ENCODE measurements around the gene TOMM40L. TPM values are rescaled to one million over a fixed set of nuclear protein-coding genes. Genes with fewer than 3 reads are reported as not detected.
"Not testable (repeated sequence)": the region's sequence is repeated elsewhere in the genome, so short reads cannot be mapped to it uniquely, and the experiment has no call there.

Gene TOMM40L
- total RNA-seq, 5 donors from 2014 or later (not counting 1 experiment from before 2014, with no cell fraction given) = 6.3 to 12.2 (median 11.0) TPM

GRCh38 chr1:161222175-161223019, 3.5 kb upstream of the TOMM40L start:
- no peaks in the 10 kb centered on the region for H3K27me3 Mint-ChIP-seq
- CTCF ChIA-PET = interaction anchor here in 1 of 2 donors (0.6 kb wide), 1 partner anchor 84 kb away, joined by 6 read pairs; no protein-coding TSS in a partner anchor
- POLR2A ChIA-PET = interaction anchor here in 1 of 2 donors (0.5 to 0.6 kb wide), 3 partner anchors 64 to 903 kb away, joined by 6 read pairs; no protein-coding TSS in a partner anchor
- no peak overlapping the region for H3K4me3 ChIP-seq (ENCODE audit: control insufficient read depth in 1 of 2, extremely low read depth in 1 of 2, low read length in 1 of 2)
- H3K4me3 Mint-ChIP-seq = no peak overlapping the region
- H3K4me1 Mint-ChIP-seq = peaks cover 58 to 65% (median 62%) of the 10 kb centered on the region in 3 donors
- H3K27me3 ChIP-seq (replicated peaks in 1 of 2; ENCODE audit: control insufficient read depth in 2 of 2, extremely low read depth in 1 of 2, insufficient read depth in 2 of 2, low read length in 1 of 2) = no peaks in the 10 kb centered on the region
- peaks cover under 1% of the 10 kb centered on the region for H3K36me3 Mint-ChIP-seq
- no peak for DNase-seq
- no peaks in the 10 kb centered on the region for H3K9me3 Mint-ChIP-seq
- peak overlapping the region; percentile 15 to 22 for H3K27ac Mint-ChIP-seq
- no peaks in the 10 kb centered on the region for H3K36me3 ChIP-seq (ENCODE audit: control insufficient read depth in 2 of 2, extremely low read depth in 1 of 2, insufficient read depth in 1 of 2, low read length in 1 of 2)
- H3K27ac ChIP-seq (ENCODE audit: low read length) = no peak overlapping the region
- ATAC-seq (replicated peaks in 1 of 4) = no peak
- peaks cover 27 to 45% of the 10 kb centered on the region in 2 experiments for H3K4me1 ChIP-seq (ENCODE audit: control insufficient read depth in 1 of 2, extremely low read depth in 1 of 2, insufficient read depth in 2 of 2, low read length in 2 of 2)
- H3K9me3 ChIP-seq = no peaks in the 10 kb centered on the region
- 96% methylated on average over 4 of the region's 6 CpGs for WGBS (ENCODE audit: insufficient coverage)

- ChIA-PET CTCF (interaction anchor here (0.6 to 2.8 kb wide), 6 partner anchors 20 to 740 kb away, joined by 3 to 76 read pairs (median 4); partner anchors contain the start of gene NDUFS2 (in 1 of the 2)), POLR2A (no interaction called here)
- Mint-ChIP-seq H3K36me3 (peaks cover 13% of the 10 kb centered on the region), H3K4me3 (no peak overlapping the region), H3K27me3 (no peaks in the 10 kb centered on the region), H3K27ac (peak overlapping the region in 1 of 2 donors; percentile 63), H3K9me3 (no peaks in the 10 kb centered on the region), H3K4me1 (peaks cover 48 to 61% (median 49%) of the 10 kb centered on the region in 3 donors)
- no peak overlapping the region for H3K4me3 ChIP-seq (ENCODE audit: control insufficient read depth in 1 of 2, extremely low read depth in 1 of 2, low read length in 1 of 2)
- H3K4me1 ChIP-seq (ENCODE audit: control insufficient read depth in 1 of 2, extremely low read depth in 1 of 2, insufficient read depth in 2 of 2, low read length in 2 of 2) = peaks cover 20 to 37% of the 10 kb centered on the region in 2 experiments
- no CpG with 5 or more reads among the region's 7 CpGs for WGBS (ENCODE audit: insufficient coverage)
- no peak for DNase-seq
- no peak overlapping the region for H3K27ac ChIP-seq (ENCODE audit: low read length)
- no peaks in the 10 kb centered on the region for H3K27me3 ChIP-seq (replicated peaks in 1 of 2; ENCODE audit: control insufficient read depth in 2 of 2, extremely low read depth in 1 of 2, insufficient read depth in 2 of 2, low read length in 1 of 2)
- H3K36me3 ChIP-seq (ENCODE audit: control insufficient read depth in 2 of 2, extremely low read depth in 1 of 2, insufficient read depth in 1 of 2, low read length in 1 of 2) = peaks cover 0 to 14% of the 10 kb centered on the region in 2 donors
- no peaks in the 10 kb centered on the region for H3K9me3 ChIP-seq
- ATAC-seq (replicated peaks in 1 of 4) = no peak
Measured at GRCh38 chr1:161223805-161224694, 1.8 kb upstream of the TOMM40L start.

GRCh38 chr1:161224695-161225087, 1.2 kb upstream of the TOMM40L start:
- H3K36me3 ChIP-seq (ENCODE audit: control insufficient read depth in 2 of 2, extremely low read depth in 1 of 2, insufficient read depth in 1 of 2, low read length in 1 of 2) = peaks cover 4 to 20% of the 10 kb centered on the region in 2 donors
- CTCF ChIA-PET = interaction anchor here (0.7 to 2.8 kb wide), 5 partner anchors 20 to 157 kb away, joined by 3 to 76 read pairs (median 3); partner anchors contain the start of genes NDUFS2 (in 1 of the 2) and UFC1 (in 1 of the 2)
- H3K4me3 Mint-ChIP-seq; H3K27ac ChIP-seq (ENCODE audit: low read length); POLR2A ChIA-PET; H3K9me3 Mint-ChIP-seq; H3K4me3 ChIP-seq (ENCODE audit: control insufficient read depth in 1 of 2, extremely low read depth in 1 of 2, low read length in 1 of 2); DNase-seq; ATAC-seq (replicated peaks in 1 of 4); H3K27me3 ChIP-seq (replicated peaks in 1 of 2; ENCODE audit: control insufficient read depth in 2 of 2, extremely low read depth in 1 of 2, insufficient read depth in 2 of 2, low read length in 1 of 2); H3K9me3 ChIP-seq; H3K27me3 Mint-ChIP-seq: not testable (repeated sequence)
- WGBS (ENCODE audit: insufficient coverage) = 89% methylated on average over 4 of the region's 13 CpGs
- Mint-ChIP-seq H3K27ac (peak overlapping the region in 1 of 2 donors; percentile 96), H3K4me1 (peaks cover 42 to 55% (median 43%) of the 10 kb centered on the region in 3 donors), H3K36me3 (peaks cover 13% of the 10 kb centered on the region)
- peaks cover 17 to 31% of the 10 kb centered on the region in 2 experiments for H3K4me1 ChIP-seq (ENCODE audit: control insufficient read depth in 1 of 2, extremely low read depth in 1 of 2, insufficient read depth in 2 of 2, low read length in 2 of 2)

- H3K9me3 Mint-ChIP-seq = no peaks in the 10 kb centered on the region
- CTCF ChIA-PET = interaction anchor here (0.5 to 3.0 kb wide), 50 partner anchors 8 to 1147 kb away, joined by 3 to 76 read pairs (median 7); partner anchors contain the start of genes ADAMTS4 (in 1 of the 2), ARHGAP30 (in 1 of the 2), CFAP126 (in 1 of the 2) and DEDD (in 1 of the 2)
- peaks cover 37 to 50% (median 38%) of the 10 kb centered on the region in 3 donors for H3K4me1 Mint-ChIP-seq
- peaks cover 5 to 23% of the 10 kb centered on the region in 2 donors for H3K36me3 ChIP-seq (ENCODE audit: control insufficient read depth in 2 of 2, extremely low read depth in 1 of 2, insufficient read depth in 1 of 2, low read length in 1 of 2)
- H3K9me3 ChIP-seq = no peaks in the 10 kb centered on the region
- no CpG with 5 or more reads among the region's 7 CpGs for WGBS (ENCODE audit: insufficient coverage)
- no peak for DNase-seq
- H3K27me3 Mint-ChIP-seq = no peaks in the 10 kb centered on the region
- peak overlapping the region; percentile 96 to 98 for H3K27ac Mint-ChIP-seq
- peaks cover 14% of the 10 kb centered on the region for H3K36me3 Mint-ChIP-seq
- H3K4me3 Mint-ChIP-seq = no peak overlapping the region
- POLR2A ChIA-PET = interaction anchor here (0.5 to 1.2 kb wide), 14 partner anchors 13 to 1392 kb away, joined by 3 to 13 read pairs (median 6); partner anchors contain the start of genes NDUFS2 (in 2 of the 2), PPOX (in 1 of the 2), SDHC (in 1 of the 2) and TSTD1 (in 1 of the 2)
- no peak overlapping the region for H3K4me3 ChIP-seq (ENCODE audit: control insufficient read depth in 1 of 2, extremely low read depth in 1 of 2, low read length in 1 of 2)
- peak in 3 of 4 experiments; percentile 1 to 2 (median 1) for ATAC-seq (replicated peaks in 1 of 4)
- peak overlapping the region; percentile 75 for H3K27ac ChIP-seq (ENCODE audit: low read length)
- H3K27me3 ChIP-seq (replicated peaks in 1 of 2; ENCODE audit: control insufficient read depth in 2 of 2, extremely low read depth in 1 of 2, insufficient read depth in 2 of 2, low read length in 1 of 2) = no peaks in the 10 kb centered on the region
- H3K4me1 ChIP-seq (ENCODE audit: control insufficient read depth in 1 of 2, extremely low read depth in 1 of 2, insufficient read depth in 2 of 2, low read length in 2 of 2) = peaks cover 15 to 31% of the 10 kb centered on the region in 2 experiments
Measured at GRCh38 chr1:161225178-161225533, 704 bp upstream of the TOMM40L start.

GRCh38 chr1:161226320-161226711, 456 bp downstream of the TOMM40L start:
- Mint-ChIP-seq H3K27me3 (no peaks in the 10 kb centered on the region), H3K27ac (peak overlapping the region; percentile 96 to 98), H3K4me1 (peaks cover 35 to 46% (median 38%) of the 10 kb centered on the region in 3 donors), H3K9me3 (no peaks in the 10 kb centered on the region), H3K4me3 (peak overlapping the region; percentile 89 to 100 (median 99)), H3K36me3 (peaks cover 17% of the 10 kb centered on the region)
- Histone ChIP-seq H3K36me3 (ENCODE audit: control insufficient read depth in 2 of 2, extremely low read depth in 1 of 2, insufficient read depth in 1 of 2, low read length in 1 of 2) (peaks cover 5 to 23% of the 10 kb centered on the region in 2 donors), H3K27me3 (replicated peaks in 1 of 2; ENCODE audit: control insufficient read depth in 2 of 2, extremely low read depth in 1 of 2, insufficient read depth in 2 of 2, low read length in 1 of 2) (no peaks in the 10 kb centered on the region), H3K4me3 (ENCODE audit: control insufficient read depth in 1 of 2, extremely low read depth in 1 of 2, low read length in 1 of 2) (peak overlapping the region; percentile 71 to 86), H3K9me3 (no peaks in the 10 kb centered on the region), H3K27ac (ENCODE audit: low read length) (peak overlapping the region; percentile 31), H3K4me1 (ENCODE audit: control insufficient read depth in 1 of 2, extremely low read depth in 1 of 2, insufficient read depth in 2 of 2, low read length in 2 of 2) (peaks cover 15 to 31% of the 10 kb centered on the region in 2 experiments)
- CTCF ChIA-PET = interaction anchor here (0.5 to 3.0 kb wide), 43 partner anchors 9 to 543 kb away, joined by 3 to 76 read pairs (median 7); partner anchors contain the start of genes ADAMTS4 (in 1 of the 2), B4GALT3 (in 1 of the 2), CFAP126 (in 1 of the 2) and DEDD (in 1 of the 2)
- 6% methylated on average over 13 of the region's 15 CpGs for WGBS (ENCODE audit: insufficient coverage)
- POLR2A ChIA-PET = interaction anchor here in 1 of 2 donors (0.6 to 1.2 kb wide), 7 partner anchors 14 to 942 kb away, joined by 3 to 13 read pairs (median 10); partner anchors contain the start of genes NDUFS2, SDHC and UFC1
- no peak for ATAC-seq (replicated peaks in 1 of 4)
- DNase-seq = peak in 1 of 35 experiments; percentile 16

Measured in T-cell (primary cell).